Stimulated activated CD4-positive, alpha-beta T cell treated with anti-CD3 and anti-CD28 coated beads, Interleukin-2, amount 100 ng/mL, for 48 hours (primary cell): ENCODE results near the gene IFT122.
"Not testable (repeated sequence)": the region's sequence is repeated elsewhere in the genome, so short reads cannot be mapped to it uniquely, and the experiment has no call there.

ENCODE experiments used
- DNase-seq, 2 donors: peaks; one replicate each; pipeline ENCODE4 v3.0.0-alpha.2; 2020

The IFT122 gene

GRCh38 chr3:129498603-129499488, 58.8 kb downstream of the IFT122 start:
- not testable (repeated sequence) for DNase-seq

GRCh38 chr3:129499604-129500333, 59.7 kb downstream of the IFT122 start:
- not testable (repeated sequence) for DNase-seq

GRCh38 chr3:129500334-129500658, 60.3 kb downstream of the IFT122 start:
- DNase-seq, result no peak

GRCh38 chr3:129501630-129502029, 61.6 kb downstream of the IFT122 start:
- DNase-seq, result no peak

GRCh38 chr3:129502641-129503408, 62.8 kb downstream of the IFT122 start:
- no peak for DNase-seq

- no peak for DNase-seq
Measured at GRCh38 chr3:129503471-129504291, 63.7 kb downstream of the IFT122 start.

GRCh38 chr3:129504471-129505100, 64.6 kb downstream of the IFT122 start:
- DNase-seq, result no peak

- no peak for DNase-seq
Measured at GRCh38 chr3:129505341-129505740, 65.3 kb downstream of the IFT122 start.

- DNase-seq, result no peak
Measured at GRCh38 chr3:129506231-129506742, 66.3 kb downstream of the IFT122 start.

- no peak for DNase-seq
Measured at GRCh38 chr3:129507181-129507831, 67.3 kb downstream of the IFT122 start.

GRCh38 chr3:129512595-129512994, 72.6 kb downstream of the IFT122 start:
- no peak for DNase-seq

GRCh38 chr3:129513705-129514104, 73.7 kb downstream of the IFT122 start:
- DNase-seq, result no peak

GRCh38 chr3:129514110-129514509, 74.1 kb downstream of the IFT122 start:
- no peak for DNase-seq

GRCh38 chr3:129514563-129514962, 74.5 kb downstream of the IFT122 start:
- no peak for DNase-seq

- DNase-seq, result not testable (repeated sequence)
Measured at GRCh38 chr3:129515108-129515820, 75.2 kb downstream of the IFT122 start.

- not testable (repeated sequence) for DNase-seq
Measured at GRCh38 chr3:129515821-129516432, 75.9 kb downstream of the IFT122 start.

GRCh38 chr3:129517516-129517915, 77.5 kb downstream of the IFT122 start:
- no peak for DNase-seq

GRCh38 chr3:129518038-129518561, 78.1 kb downstream of the IFT122 start:
- no peak for DNase-seq

GRCh38 chr3:129518581-129518980, 78.6 kb downstream of the IFT122 start:
- no peak for DNase-seq

- no peak for DNase-seq
Measured at GRCh38 chr3:129519449-129519848, 79.4 kb downstream of the IFT122 start.
